PC-9 (cell line): ENCODE measurements around the gene PKP3.

Source experiments
- CTCF ChIP-seq: fragments of 200-600 bp; sonication (generic); conservative IDR thresholded peaks from 2 replicates; pipeline ENCODE4 v1.6.1; 2017; ENCODE audit warnings: mixed run types, antibody characterized with exemption, mild to moderate bottlenecking, moderate library complexity
- EZH2 ChIP-seq: fragments of 200-600 bp; sonication (generic); IDR thresholded peaks from 2 replicates; pipeline ENCODE4 v1.8.0; 2017; ENCODE audit warnings: antibody characterized with exemption, low read depth

GRCh38 chr11:376531-377173 is 17.4 kb upstream of the PKP3 start:
- TF ChIP-seq CTCF (no peak), EZH2 (no peak)
